GM23338 (cell line): ENCODE data around the gene SACM1L. TPM values are rescaled to one million over a fixed set of nuclear protein-coding genes. Genes with fewer than 3 reads are reported as not detected.

Experiments used
- ATAC-seq: fragments of 200-7000 bp; cut with Tn5 transposase; 3 replicates; pipeline ENCODE4 v1.9.1; 2020
- DNase-seq: peaks from one replicate; pipeline ENCODE4 v3.0.0-alpha.2; 2015; ENCODE audit warnings: low spot score
- H2AFZ ChIP-seq: fragments of 200-600 bp; sonication (generic); 2 replicates; pipeline ENCODE4 v1.8.0; 2016; ENCODE audit warnings: antibody characterized with exemption, mild to moderate bottlenecking, moderate library complexity
- H3F3A ChIP-seq: fragments of 200-600 bp; sonication (generic); replicated peaks from 2 replicates; pipeline ENCODE4 v1.8.0; 2017; ENCODE audit warnings: antibody characterized with exemption, mixed run types, low read depth
- H3K27ac ChIP-seq: fragments of 200-600 bp; sonication (generic); 2 replicates; pipeline ENCODE4 v1.6.1; 2016; ENCODE audit warnings: low read depth
- H3K27me3 ChIP-seq: fragments of 200-600 bp; sonication (generic); 2 replicates; pipeline ENCODE4 v1.8.0; 2016; ENCODE audit warnings: mild to moderate bottlenecking, mixed run types, moderate library complexity; ENCODE audit not compliant: insufficient read depth
- H3K36me3 ChIP-seq: fragments of 200-600 bp; sonication (generic); 2 replicates; pipeline ENCODE4 v1.8.0; 2016; ENCODE audit warnings: mild to moderate bottlenecking; ENCODE audit not compliant: insufficient read depth
- H3K4me1 ChIP-seq: fragments of 200-600 bp; sonication (generic); 2 replicates; pipeline ENCODE4 v1.8.0; 2016; ENCODE audit warnings: mild to moderate bottlenecking, moderate library complexity; ENCODE audit not compliant: insufficient read depth
- H3K4me2 ChIP-seq: fragments of 200-600 bp; sonication (generic); 2 replicates; pipeline ENCODE4 v1.7.1; 2017; ENCODE audit warnings: mixed run types
- H3K4me3 ChIP-seq: fragments of 200-600 bp; sonication (generic); 2 replicates; pipeline ENCODE4 v1.6.1; 2016; ENCODE audit warnings: mixed run types
- H3K79me2 ChIP-seq: fragments of 200-600 bp; sonication (generic); replicated peaks from 2 replicates; pipeline ENCODE4 v1.8.0; 2017; ENCODE audit warnings: mild to moderate bottlenecking; ENCODE audit not compliant: insufficient read depth
- H3K9me2 ChIP-seq: fragments of 200-600 bp; sonication (generic); 2 replicates; pipeline ENCODE4 v1.8.0; 2017; ENCODE audit not compliant: insufficient read depth
- H4K20me1 ChIP-seq: fragments of 200-600 bp; sonication (generic); replicated peaks from 2 replicates; pipeline ENCODE4 v1.8.0; 2017; ENCODE audit warnings: mild to moderate bottlenecking; ENCODE audit not compliant: insufficient read depth
- H3K27ac Mint-ChIP-seq: 2 replicates; pipeline ENCODE4 v1.8.0; 2020; ENCODE audit warnings: inconsistent platforms, mild to moderate bottlenecking, moderate library complexity, mixed read lengths
- H3K27me3 Mint-ChIP-seq: 3 replicates; pipeline ENCODE4 v1.8.0; 2022; ENCODE audit warnings: low read depth, mild to moderate bottlenecking, moderate library complexity, mixed read lengths, inconsistent platforms; ENCODE audit not compliant: insufficient read depth, poor library complexity
- H3K36me3 Mint-ChIP-seq: 3 replicates; pipeline ENCODE4 v1.8.0; 2021; ENCODE audit warnings: low read depth, mild to moderate bottlenecking, inconsistent platforms, moderate library complexity, mixed read lengths
- H3K4me1 Mint-ChIP-seq: 3 replicates; pipeline ENCODE4 v1.8.0; 2020; ENCODE audit warnings: mild to moderate bottlenecking, inconsistent platforms, mixed read lengths
- H3K4me3 Mint-ChIP-seq: 3 replicates; pipeline ENCODE4 v1.8.0; 2021; ENCODE audit warnings: moderate library complexity, mild to moderate bottlenecking, inconsistent platforms, mixed read lengths
- H3K9me3 Mint-ChIP-seq: 3 replicates; pipeline ENCODE4 v1.8.0; 2020; ENCODE audit warnings: moderate library complexity, mild to moderate bottlenecking, inconsistent platforms, mixed read lengths
- CREB1 ChIP-seq: fragments of 250-450 bp; sonication (Bioruptor Pico); IDR thresholded peaks from 2 replicates; pipeline ENCODE4 v1.5.0; 2020; ENCODE audit warnings: low read depth, mild to moderate bottlenecking, moderate library complexity
- CTCF ChIP-seq, 2 experiments: fragments of 200-600 bp in 1 of 2; sonication (generic) in 1 of 2; conservative IDR thresholded peaks; 2 replicates each; pipeline versions ENCODE4 v1.5.1 to v1.6.1; 2016 to 2017; ENCODE audit warnings: antibody characterized with exemption in 2 of 2, low read depth in 2 of 2, mild to moderate bottlenecking in 2 of 2, moderate library complexity in 1 of 2
- ETS1 ChIP-seq: IDR thresholded peaks from 2 replicates; pipeline ENCODE4 v1.6.1; 2016; ENCODE audit warnings: antibody characterized with exemption
- EZH2 ChIP-seq: fragments of 200-600 bp; sonication (generic); IDR thresholded peaks from one replicate; pipeline ENCODE4 v1.8.0; 2017; ENCODE audit warnings: antibody characterized with exemption, mild to moderate bottlenecking, low read depth; ENCODE audit not compliant: unreplicated experiment
- EZH2phosphoT487 ChIP-seq: fragments of 200-600 bp; sonication (generic); IDR thresholded peaks from one replicate; pipeline ENCODE4 v1.8.1; 2018; ENCODE audit warnings: antibody characterized with exemption; ENCODE audit not compliant: unreplicated experiment
- JUNB ChIP-seq: IDR thresholded peaks from one replicate; pipeline ENCODE4 v1.6.1; 2016; ENCODE audit warnings: antibody characterized with exemption; ENCODE audit not compliant: unreplicated experiment
- NANOG ChIP-seq: IDR thresholded peaks from 2 replicates; pipeline ENCODE4 v1.6.1; 2016; ENCODE audit warnings: antibody characterized with exemption, borderline replicate concordance
- POLR2AphosphoS5 ChIP-seq: IDR thresholded peaks from 2 replicates; pipeline ENCODE4 v1.6.1; 2016; ENCODE audit warnings: antibody characterized with exemption, low read depth
- STAT1 ChIP-seq: IDR thresholded peaks from one replicate; pipeline ENCODE4 v1.6.1; 2016; ENCODE audit warnings: antibody characterized with exemption; ENCODE audit not compliant: unreplicated experiment
- ZNF114 ChIP-seq: fragments of 250-450 bp; sonication (Bioruptor Pico); IDR thresholded peaks from 2 replicates; pipeline ENCODE4 v1.5.0; 2020; ENCODE audit warnings: mild to moderate bottlenecking, moderate library complexity
- ZNF331 ChIP-seq: fragments of 250-450 bp; sonication (Bioruptor Pico); IDR thresholded peaks from 2 replicates; pipeline ENCODE4 v1.5.0; 2020; ENCODE audit warnings: low read depth, mild to moderate bottlenecking, moderate library complexity
- polyA plus RNA-seq: library from polyadenylated mRNA; unstranded; fragments of >200 nt; fragmentation: Nextera tagmentation; extraction: Ambion mirVana; gene quantifications from 2 replicates; pipeline ENCODE4 v1.2.1, GENCODE V29; 2016
- total RNA-seq: library from RNA; depleted of rRNA; stranded (reverse); fragments of >200 nt; shearing (Covaris generic); gene quantifications from 2 replicates; pipeline ENCODE4 v1.2.3, GENCODE V29; 2014
- TF ChIP-seq, protein P1 (sequence below): fragments of 250-450 bp; sonication (Bioruptor Pico); IDR thresholded peaks from 2 replicates; pipeline ENCODE4 v1.5.0; 2020; ENCODE audit warnings: mild to moderate bottlenecking, moderate library complexity

Gene SACM1L
- total and polyA plus RNA-seq, 2 experiments from 2014 or later, result 43.5 to 97.8 TPM

GRCh38 chr3:45789235-45789812, 100.1 kb downstream of the SACM1L start:
- Mint-ChIP-seq H3K27ac (no peak overlapping the region), H3K4me1 (peaks cover 5% of the 10 kb centered on the region), H3K27me3 (no peaks in the 10 kb centered on the region), H3K36me3 (peaks cover 8% of the 10 kb centered on the region; the same call in 2 of the 3 replicates), H3K4me3 (no peak overlapping the region), H3K9me3 (peaks cover 20% of the 10 kb centered on the region; the same call in 2 of the 3 replicates)
- no peak overlapping the region for H3K27ac ChIP-seq
- DNase-seq (no peak), ATAC-seq (no peak)
- H3K79me2 ChIP-seq, result no peaks in the 10 kb centered on the region
- H3K4me2 ChIP-seq, result no peak overlapping the region
- H3K4me3 ChIP-seq, result no peak overlapping the region
- H3K9me2 ChIP-seq, result 0 out of 2 replicates have a peak, but pooled peaks cover 3% of the 10 kb centered on the region
- no peak for TF ChIP-seq ZNF331 (CRISPR knock-in tag)
- no peak for TF ChIP-seq EZH2
- H3K27me3 ChIP-seq, result peaks cover 12% of the 10 kb centered on the region
- H3K36me3 ChIP-seq, result no peaks in the 10 kb centered on the region
- H3K4me1 ChIP-seq, result peaks cover 5% of the 10 kb centered on the region
- H4K20me1 ChIP-seq, result no peaks in the 10 kb centered on the region
- H3F3A ChIP-seq, result no peaks in the 10 kb centered on the region
- no peak overlapping the region for H2AFZ ChIP-seq

- DNase-seq, result no peak
- H3K4me3 ChIP-seq, result no peak overlapping the region
- peak; percentile 22; the same call in 1 of the 3 replicates for ATAC-seq
- H3K36me3 ChIP-seq, result no peaks in the 10 kb centered on the region
- Mint-ChIP-seq H3K36me3 (peaks cover 8% of the 10 kb centered on the region; the same call in 1 of the 3 replicates), H3K4me1 (peaks cover 9% of the 10 kb centered on the region), H3K9me3 (peaks cover 20% of the 10 kb centered on the region; the same call in 2 of the 3 replicates), H3K27me3 (peaks cover 9% of the 10 kb centered on the region), H3K27ac (no peak overlapping the region), H3K4me3 (no peak overlapping the region; the same call in 2 of the 3 replicates)
- peak overlapping the region; percentile 21; the same call in 1 of the 2 replicates for H2AFZ ChIP-seq
- no peaks in the 10 kb centered on the region for H3K79me2 ChIP-seq
- peaks cover 25% of the 10 kb centered on the region for H3K27me3 ChIP-seq
- H3K9me2 ChIP-seq, result 0 out of 2 replicates have a peak, but pooled peaks cover 3% of the 10 kb centered on the region
- H3K27ac ChIP-seq, result no peak overlapping the region
- no peak overlapping the region for H3K4me2 ChIP-seq
- H3K4me1 ChIP-seq, result peaks cover 6% of the 10 kb centered on the region
- H4K20me1 ChIP-seq, result no peaks in the 10 kb centered on the region
- H3F3A ChIP-seq, result no peaks in the 10 kb centered on the region
- TF ChIP-seq ETS1 (no peak), EZH2phosphoT487 (no peak), CREB1 (CRISPR knock-in tag) (no peak), STAT1 (no peak), CTCF (conservative IDR thresholded peaks at IDR 0.05; ENCODE audit: low read depth in 2 of 2) (no peak), ZNF114 (CRISPR knock-in tag) (no peak), POLR2AphosphoS5 (no peak), NANOG (no peak), JUNB (no peak), EZH2 (no peak), ZNF331 (CRISPR knock-in tag) (no peak)
- TF ChIP-seq, protein P1, sequence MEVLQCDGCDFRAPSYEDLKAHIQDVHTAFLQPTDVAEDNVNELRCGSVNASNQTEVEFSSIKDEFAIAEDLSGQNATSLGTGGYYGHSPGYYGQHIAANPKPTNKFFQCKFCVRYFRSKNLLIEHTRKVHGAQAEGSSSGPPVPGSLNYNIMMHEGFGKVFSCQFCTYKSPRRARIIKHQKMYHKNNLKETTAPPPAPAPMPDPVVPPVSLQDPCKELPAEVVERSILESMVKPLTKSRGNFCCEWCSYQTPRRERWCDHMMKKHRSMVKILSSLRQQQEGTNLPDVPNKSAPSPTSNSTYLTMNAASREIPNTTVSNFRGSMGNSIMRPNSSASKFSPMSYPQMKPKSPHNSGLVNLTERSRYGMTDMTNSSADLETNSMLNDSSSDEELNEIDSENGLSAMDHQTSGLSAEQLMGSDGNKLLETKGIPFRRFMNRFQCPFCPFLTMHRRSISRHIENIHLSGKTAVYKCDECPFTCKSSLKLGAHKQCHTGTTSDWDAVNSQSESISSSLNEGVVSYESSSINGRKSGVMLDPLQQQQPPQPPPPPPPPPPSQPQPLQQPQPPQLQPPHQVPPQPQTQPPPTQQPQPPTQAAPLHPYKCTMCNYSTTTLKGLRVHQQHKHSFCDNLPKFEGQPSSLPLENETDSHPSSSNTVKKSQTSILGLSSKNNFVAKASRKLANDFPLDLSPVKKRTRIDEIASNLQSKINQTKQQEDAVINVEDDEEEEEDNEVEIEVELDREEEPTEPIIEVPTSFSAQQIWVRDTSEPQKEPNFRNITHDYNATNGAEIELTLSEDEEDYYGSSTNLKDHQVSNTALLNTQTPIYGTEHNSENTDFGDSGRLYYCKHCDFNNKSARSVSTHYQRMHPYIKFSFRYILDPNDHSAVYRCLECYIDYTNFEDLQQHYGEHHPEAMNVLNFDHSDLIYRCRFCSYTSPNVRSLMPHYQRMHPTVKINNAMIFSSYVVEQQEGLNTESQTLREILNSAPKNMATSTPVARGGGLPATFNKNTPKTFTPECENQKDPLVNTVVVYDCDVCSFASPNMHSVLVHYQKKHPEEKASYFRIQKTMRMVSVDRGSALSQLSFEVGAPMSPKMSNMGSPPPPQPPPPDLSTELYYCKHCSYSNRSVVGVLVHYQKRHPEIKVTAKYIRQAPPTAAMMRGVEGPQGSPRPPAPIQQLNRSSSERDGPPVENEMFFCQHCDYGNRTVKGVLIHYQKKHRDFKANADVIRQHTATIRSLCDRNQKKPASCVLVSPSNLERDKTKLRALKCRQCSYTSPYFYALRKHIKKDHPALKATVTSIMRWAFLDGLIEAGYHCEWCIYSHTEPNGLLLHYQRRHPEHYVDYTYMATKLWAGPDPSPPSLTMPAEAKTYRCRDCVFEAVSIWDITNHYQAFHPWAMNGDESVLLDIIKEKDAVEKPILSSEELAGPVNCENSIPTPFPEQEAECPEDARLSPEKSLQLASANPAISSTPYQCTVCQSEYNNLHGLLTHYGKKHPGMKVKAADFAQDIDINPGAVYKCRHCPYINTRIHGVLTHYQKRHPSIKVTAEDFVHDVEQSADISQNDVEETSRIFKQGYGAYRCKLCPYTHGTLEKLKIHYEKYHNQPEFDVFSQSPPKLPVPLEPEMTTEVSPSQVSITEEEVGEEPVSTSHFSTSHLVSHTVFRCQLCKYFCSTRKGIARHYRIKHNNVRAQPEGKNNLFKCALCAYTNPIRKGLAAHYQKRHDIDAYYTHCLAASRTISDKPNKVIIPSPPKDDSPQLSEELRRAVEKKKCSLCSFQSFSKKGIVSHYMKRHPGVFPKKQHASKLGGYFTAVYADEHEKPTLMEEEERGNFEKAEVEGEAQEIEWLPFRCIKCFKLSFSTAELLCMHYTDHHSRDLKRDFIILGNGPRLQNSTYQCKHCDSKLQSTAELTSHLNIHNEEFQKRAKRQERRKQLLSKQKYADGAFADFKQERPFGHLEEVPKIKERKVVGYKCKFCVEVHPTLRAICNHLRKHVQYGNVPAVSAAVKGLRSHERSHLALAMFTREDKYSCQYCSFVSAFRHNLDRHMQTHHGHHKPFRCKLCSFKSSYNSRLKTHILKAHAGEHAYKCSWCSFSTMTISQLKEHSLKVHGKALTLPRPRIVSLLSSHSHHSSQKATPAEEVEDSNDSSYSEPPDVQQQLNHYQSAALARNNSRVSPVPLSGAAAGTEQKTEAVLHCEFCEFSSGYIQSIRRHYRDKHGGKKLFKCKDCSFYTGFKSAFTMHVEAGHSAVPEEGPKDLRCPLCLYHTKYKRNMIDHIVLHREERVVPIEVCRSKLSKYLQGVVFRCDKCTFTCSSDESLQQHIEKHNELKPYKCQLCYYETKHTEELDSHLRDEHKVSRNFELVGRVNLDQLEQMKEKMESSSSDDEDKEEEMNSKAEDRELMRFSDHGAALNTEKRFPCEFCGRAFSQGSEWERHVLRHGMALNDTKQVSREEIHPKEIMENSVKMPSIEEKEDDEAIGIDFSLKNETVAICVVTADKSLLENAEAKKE (CRISPR knock-in tag), result no peak
These were observed 101.4 kb downstream of the SACM1L start for GRCh38 chr3:45790596-45790995.
